ENCODE measurements around the gene FBXL19. TPM values are rescaled to one million over a fixed set of nuclear protein-coding genes. Genes with fewer than 3 reads are reported as not detected.

The FBXL19 gene
- total and polyA plus RNA-seq, 2 of the 13 experiments (the other 11 are each of a cell fraction or from before 2014, with no cell fraction given), result 6.0 to 13.7 TPM

- TF ChIP-seq ZBTB46 (CRISPR knock-in tag; IDR thresholded peaks at IDR 0.05; ENCODE audit: borderline replicate concordance) (no peak), ZNF124 (CRISPR knock-in tag; IDR thresholded peaks at IDR 0.05) (peak; percentile 69; the same call in 1 of the 2 replicates), CEBPB (IDR thresholded peaks at IDR 0.05; ENCODE audit: borderline replicate concordance, low read depth, low read length) (no peak), ZFP91 (CRISPR knock-in tag; IDR thresholded peaks at IDR 0.05; ENCODE audit: borderline replicate concordance) (peak; percentile 80), CREB1 (IDR thresholded peaks at IDR 0.05) (no peak), CREB1 (CRISPR knock-in tag; IDR thresholded peaks at IDR 0.05) (no peak), DDIT3 (CRISPR knock-in tag; IDR thresholded peaks at IDR 0.05) (no peak), EEA1 (CRISPR knock-in tag; IDR thresholded peaks at IDR 0.05; ENCODE audit: borderline replicate concordance) (no peak), RERE (CRISPR knock-in tag; IDR thresholded peaks at IDR 0.05; ENCODE audit: low read depth) (no peak; the same call in 1 of the 2 replicates), HNF1B (CRISPR knock-in tag; IDR thresholded peaks at IDR 0.05) (no peak), ZKSCAN8 (CRISPR knock-in tag; IDR thresholded peaks at IDR 0.05; ENCODE audit: borderline replicate concordance) (no peak), PRMT3 (CRISPR knock-in tag; IDR thresholded peaks at IDR 0.05; ENCODE audit: borderline replicate concordance, low read depth) (no peak), SNAI1 (CRISPR knock-in tag; IDR thresholded peaks at IDR 0.05; ENCODE audit: borderline replicate concordance) (0 out of 2 replicates have a peak, but pooled peaks have one; percentile 12), ATF2 (CRISPR knock-in tag; IDR thresholded peaks at IDR 0.05) (no peak)
Observed at GRCh38 chr16:30948667-30949649, 25.6 kb downstream of the FBXL19 start, which contains the start of gene ORAI3 (continued).

Measured in HepG2 (cell line).